Measurements from ENCODE around the gene WWOX. TPM values are rescaled to one million over a fixed set of nuclear protein-coding genes. Genes with fewer than 3 reads are reported as not detected.

WWOX gene
- total and polyA plus RNA-seq, 2 of the 4 experiments (the other 2 are of a cell fraction): 2.7 to 5.4 TPM

GRCh38 chr16:78179666-78180065 is 80.2 kb downstream of the WWOX start:
- no peak for ATAC-seq (ENCODE audit: low read depth)
- Histone ChIP-seq H2BK15ac (ENCODE audit: low read depth, low read length) (no peak overlapping the region), H3K4me3 (ENCODE audit: insufficient read depth, low read depth, low read length) (no peak overlapping the region), H4K5ac (ENCODE audit: low read depth, low read length) (no peak overlapping the region), H3K9ac (ENCODE audit: low read depth, low read length) (no peak overlapping the region), H4K91ac (ENCODE audit: insufficient read depth, low read depth, low read length) (no peak overlapping the region), H3K14ac (replicated peaks; ENCODE audit: low read depth, low read length) (no peak overlapping the region), H3K4me1 (ENCODE audit: control insufficient read depth, insufficient read depth, low read length) (peaks cover 7% of the 10 kb centered on the region; the same call in 1 of the 2 replicates), H3K18ac (ENCODE audit: low read depth, low read length) (no peak overlapping the region), H2AK5ac (ENCODE audit: low read depth, low read length) (no peak overlapping the region), H4K20me1 (ENCODE audit: insufficient read depth, low read length) (no peaks in the 10 kb centered on the region), H3K23ac (ENCODE audit: low read depth, low read length) (no peak overlapping the region), H2AK9ac (replicated peaks; ENCODE audit: low read depth, low read length, poor library complexity) (no peak overlapping the region), H3K27ac (ENCODE audit: insufficient read depth, low read length) (no peak overlapping the region), H2BK120ac (ENCODE audit: low read depth, low read length) (no peak overlapping the region), H2AFZ (replicated peaks; ENCODE audit: low read length, poor library complexity) (no peak overlapping the region), H2BK20ac (ENCODE audit: low read depth, low read length) (no peak overlapping the region), H3K36me3 (ENCODE audit: control insufficient read depth, insufficient read depth, low read length) (no peaks in the 10 kb centered on the region), H2BK5ac (ENCODE audit: low read depth, low read length, poor library complexity, severe bottlenecking) (no peak overlapping the region), H3K27me3 (ENCODE audit: control insufficient read depth, insufficient read depth, low read length) (peaks cover 3% of the 10 kb centered on the region; the same call in 1 of the 2 replicates), H3K79me1 (ENCODE audit: low read depth in 1 of 2, low read length in 2 of 2) (no peaks in the 10 kb centered on the region), H3K9me1 (ENCODE audit: insufficient read depth, low read length) (peaks cover 3% of the 10 kb centered on the region; the same call in 1 of the 2 replicates), H3K9me3 (ENCODE audit: control insufficient read depth, insufficient read depth, low read length) (peaks cover 4% of the 10 kb centered on the region; the same call in 1 of the 2 replicates), H4K8ac (ENCODE audit: low read depth in 2 of 2, low read length in 2 of 2) (no peak overlapping the region), H3K4me2 (ENCODE audit: low read depth, low read length) (no peak overlapping the region), H3K4ac (ENCODE audit: low read depth, low read length) (no peak overlapping the region), H3K56ac (ENCODE audit: extremely low read depth, insufficient read depth, low read length) (no peak overlapping the region)
- in situ Hi-C loops (cut with MboI; ENCODE audit: low sequenced_read_pairs) (no loop called here), intact Hi-C loops (cut with micrococcal nuclease) (no loop called here), dilution Hi-C loops (cut with HindIII; ENCODE audit: low sequenced_read_pairs, unreplicated experiment) (no loop called here)
- WGBS, 2 experiments (ENCODE audit: extremely low coverage in 2 of 2, insufficient read length in 1 of 2): 50% methylated on average over 2 of the region's 4 CpGs; no CpG with 5 or more reads in 1 of the 2 experiments
- BruUV-seq (replicated peaks): no TSS peak
- TF ChIP-seq MXI1 (IDR thresholded peaks at IDR 0.05; ENCODE audit: borderline replicate concordance, low read depth, low read length): no peak
- no peak for TF ChIP-seq MAFK (IDR thresholded peaks at IDR 0.05; ENCODE audit: low read depth, low read length)
- TF ChIP-seq NFE2L2 (IDR thresholded peaks at IDR 0.05; ENCODE audit: low read depth, low read length): no peak
- no peak for TF ChIP-seq USF2 (IDR thresholded peaks at IDR 0.05; ENCODE audit: low read depth, low read length)
- TF ChIP-seq CHD1 (IDR thresholded peaks at IDR 0.05; ENCODE audit: low read depth, low read length): no peak
- TF ChIP-seq RFX5 (IDR thresholded peaks at IDR 0.05; ENCODE audit: low read depth, low read length): no peak
- no peak for TF ChIP-seq ELK1 (IDR thresholded peaks at IDR 0.05; ENCODE audit: borderline replicate concordance, low read depth, low read length)
- no peak for TF ChIP-seq CTCF (conservative IDR thresholded peaks at IDR 0.05; ENCODE audit: low read depth, low read length)
- POLR2A ChIA-PET (ENCODE audit: unreplicated experiment): no interaction called here
- no peak for DNase-seq
- CTCF ChIA-PET: no interaction called here
